ENCODE results near the gene SMARCD3. TPM values are rescaled to one million over a fixed set of nuclear protein-coding genes. Genes with fewer than 3 reads are reported as not detected.

The SMARCD3 gene
- total RNA-seq, 1 experiment from 2014 or later, result 27.8 TPM

DNA sequence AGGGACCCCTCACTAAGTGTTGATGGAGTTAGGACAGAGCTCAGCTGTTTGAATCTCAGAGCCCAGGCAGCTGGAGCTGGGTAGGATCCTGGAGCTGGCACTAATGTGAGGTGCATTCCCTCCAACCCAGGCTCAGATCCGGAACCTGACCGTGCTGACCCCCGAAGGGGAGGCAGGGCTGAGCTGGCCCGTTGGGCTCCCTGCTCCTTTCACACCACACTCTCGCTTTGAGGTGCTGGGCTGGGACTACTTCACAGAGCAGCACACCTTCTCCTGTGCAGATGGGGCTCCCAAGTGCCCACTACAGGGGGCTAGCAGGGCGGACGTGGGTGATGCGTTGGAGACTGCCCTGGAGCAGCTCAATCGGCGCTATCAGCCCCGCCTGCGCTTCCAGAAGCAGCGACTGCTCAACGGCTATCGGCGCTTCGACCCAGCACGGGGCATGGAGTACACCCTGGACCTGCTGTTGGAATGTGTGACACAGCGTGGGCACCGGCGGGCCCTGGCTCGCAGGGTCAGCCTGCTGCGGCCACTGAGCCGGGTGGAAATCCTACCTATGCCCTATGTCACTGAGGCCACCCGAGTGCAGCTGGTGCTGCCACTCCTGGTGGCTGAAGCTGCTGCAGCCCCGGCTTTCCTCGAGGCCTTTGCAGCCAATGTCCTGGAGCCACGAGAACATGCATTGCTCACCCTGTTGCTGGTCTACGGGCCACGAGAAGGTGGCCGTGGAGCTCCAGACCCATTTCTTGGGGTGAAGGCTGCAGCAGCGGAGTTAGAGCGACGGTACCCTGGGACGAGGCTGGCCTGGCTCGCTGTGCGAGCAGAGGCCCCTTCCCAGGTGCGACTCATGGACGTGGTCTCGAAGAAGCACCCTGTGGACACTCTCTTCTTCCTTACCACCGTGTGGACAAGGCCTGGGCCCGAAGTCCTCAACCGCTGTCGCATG is 11.0 kb downstream of the SMARCD3 start:
- Histone ChIP-seq H3K27ac (ENCODE audit: low read length) (no peak overlapping the region), H3K27me3 (ENCODE audit: control insufficient read depth, insufficient read depth, low read length) (no peaks in the 10 kb centered on the region), H3K4me3 (ENCODE audit: low read depth in 2 of 2, low read length in 2 of 2) (no peak overlapping the region), H3K36me3 (ENCODE audit: control insufficient read depth, insufficient read depth, low read length) (no peaks in the 10 kb centered on the region; the same call in none of the 2 replicates), H3K4me1 (ENCODE audit: control insufficient read depth, insufficient read depth, low read length) (peaks cover 9% of the 10 kb centered on the region), H3K9me3 (ENCODE audit: control insufficient read depth, insufficient read depth, low read depth, low read length) (no peaks in the 10 kb centered on the region)
- in situ Hi-C loops (cut with HindIII; ENCODE audit: low pct_unique_long_range_greater_than_20kb, low sequenced_read_pairs), result no loop called here
- intact Hi-C loops (cut with micrococcal nuclease; ENCODE audit: unreplicated experiment), result no loop called here
- BruUV-seq (replicated peaks), result no TSS peak
- ChIA-PET CTCF (no interaction called here), POLR2A (interaction anchor here (0.5 kb wide), 1 partner anchor 324 kb away, joined by 9 read pairs; no protein-coding TSS in a partner anchor)
- no peak for ATAC-seq
- TF ChIP-seq POLR2AphosphoS5 (IDR thresholded peaks at IDR 0.05; ENCODE audit: low read depth, low read length) (no peak), TCF7L2 (IDR thresholded peaks at IDR 0.05; ENCODE audit: low read depth, low read length) (no peak), SIN3A (IDR thresholded peaks at IDR 0.05; ENCODE audit: borderline replicate concordance, insufficient read depth, low read depth, low read length) (no peak)
- TF ChIP-seq, protein P1, sequence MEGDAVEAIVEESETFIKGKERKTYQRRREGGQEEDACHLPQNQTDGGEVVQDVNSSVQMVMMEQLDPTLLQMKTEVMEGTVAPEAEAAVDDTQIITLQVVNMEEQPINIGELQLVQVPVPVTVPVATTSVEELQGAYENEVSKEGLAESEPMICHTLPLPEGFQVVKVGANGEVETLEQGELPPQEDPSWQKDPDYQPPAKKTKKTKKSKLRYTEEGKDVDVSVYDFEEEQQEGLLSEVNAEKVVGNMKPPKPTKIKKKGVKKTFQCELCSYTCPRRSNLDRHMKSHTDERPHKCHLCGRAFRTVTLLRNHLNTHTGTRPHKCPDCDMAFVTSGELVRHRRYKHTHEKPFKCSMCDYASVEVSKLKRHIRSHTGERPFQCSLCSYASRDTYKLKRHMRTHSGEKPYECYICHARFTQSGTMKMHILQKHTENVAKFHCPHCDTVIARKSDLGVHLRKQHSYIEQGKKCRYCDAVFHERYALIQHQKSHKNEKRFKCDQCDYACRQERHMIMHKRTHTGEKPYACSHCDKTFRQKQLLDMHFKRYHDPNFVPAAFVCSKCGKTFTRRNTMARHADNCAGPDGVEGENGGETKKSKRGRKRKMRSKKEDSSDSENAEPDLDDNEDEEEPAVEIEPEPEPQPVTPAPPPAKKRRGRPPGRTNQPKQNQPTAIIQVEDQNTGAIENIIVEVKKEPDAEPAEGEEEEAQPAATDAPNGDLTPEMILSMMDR (IDR thresholded peaks at IDR 0.05), result no peak
- TF ChIP-seq, protein P2, sequence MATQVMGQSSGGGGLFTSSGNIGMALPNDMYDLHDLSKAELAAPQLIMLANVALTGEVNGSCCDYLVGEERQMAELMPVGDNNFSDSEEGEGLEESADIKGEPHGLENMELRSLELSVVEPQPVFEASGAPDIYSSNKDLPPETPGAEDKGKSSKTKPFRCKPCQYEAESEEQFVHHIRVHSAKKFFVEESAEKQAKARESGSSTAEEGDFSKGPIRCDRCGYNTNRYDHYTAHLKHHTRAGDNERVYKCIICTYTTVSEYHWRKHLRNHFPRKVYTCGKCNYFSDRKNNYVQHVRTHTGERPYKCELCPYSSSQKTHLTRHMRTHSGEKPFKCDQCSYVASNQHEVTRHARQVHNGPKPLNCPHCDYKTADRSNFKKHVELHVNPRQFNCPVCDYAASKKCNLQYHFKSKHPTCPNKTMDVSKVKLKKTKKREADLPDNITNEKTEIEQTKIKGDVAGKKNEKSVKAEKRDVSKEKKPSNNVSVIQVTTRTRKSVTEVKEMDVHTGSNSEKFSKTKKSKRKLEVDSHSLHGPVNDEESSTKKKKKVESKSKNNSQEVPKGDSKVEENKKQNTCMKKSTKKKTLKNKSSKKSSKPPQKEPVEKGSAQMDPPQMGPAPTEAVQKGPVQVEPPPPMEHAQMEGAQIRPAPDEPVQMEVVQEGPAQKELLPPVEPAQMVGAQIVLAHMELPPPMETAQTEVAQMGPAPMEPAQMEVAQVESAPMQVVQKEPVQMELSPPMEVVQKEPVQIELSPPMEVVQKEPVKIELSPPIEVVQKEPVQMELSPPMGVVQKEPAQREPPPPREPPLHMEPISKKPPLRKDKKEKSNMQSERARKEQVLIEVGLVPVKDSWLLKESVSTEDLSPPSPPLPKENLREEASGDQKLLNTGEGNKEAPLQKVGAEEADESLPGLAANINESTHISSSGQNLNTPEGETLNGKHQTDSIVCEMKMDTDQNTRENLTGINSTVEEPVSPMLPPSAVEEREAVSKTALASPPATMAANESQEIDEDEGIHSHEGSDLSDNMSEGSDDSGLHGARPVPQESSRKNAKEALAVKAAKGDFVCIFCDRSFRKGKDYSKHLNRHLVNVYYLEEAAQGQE (IDR thresholded peaks at IDR 0.05; ENCODE audit: insufficient read depth in 1 of 2, low read depth in 2 of 2, low read length in 1 of 2), result no peak
- DNase-seq (ENCODE audit: low read depth, low spot score), result no peak

DNA sequence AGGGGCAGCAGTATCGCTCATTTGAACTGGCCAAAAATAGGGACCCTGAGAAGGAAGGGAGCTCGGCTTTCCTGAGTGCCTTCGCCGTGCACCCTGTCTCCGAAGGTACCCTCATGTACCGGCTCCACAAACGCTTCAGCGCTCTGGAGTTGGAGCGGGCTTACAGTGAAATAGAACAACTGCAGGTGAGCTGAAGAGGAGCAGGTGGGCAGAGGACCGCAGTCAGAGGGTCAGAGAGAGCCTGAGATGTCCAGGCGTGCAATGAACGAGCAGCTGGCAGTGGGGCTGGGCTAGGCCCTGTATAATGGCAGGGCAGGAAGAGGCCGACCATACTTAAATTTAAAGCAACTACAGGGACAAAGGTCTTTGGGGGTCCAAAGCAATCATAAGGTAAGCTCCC is 12.1 kb downstream of the SMARCD3 start:
- H3K36me3 ChIP-seq (ENCODE audit: control insufficient read depth, insufficient read depth, low read length), result no peaks in the 10 kb centered on the region; the same call in none of the 2 replicates
- in situ Hi-C loops (cut with HindIII; ENCODE audit: low pct_unique_long_range_greater_than_20kb, low sequenced_read_pairs) (no loop called here), intact Hi-C loops (cut with micrococcal nuclease; ENCODE audit: unreplicated experiment) (no loop called here)
- no TSS peak for BruUV-seq (replicated peaks)
- H3K4me3 ChIP-seq (ENCODE audit: low read depth in 2 of 2, low read length in 2 of 2), result no peak overlapping the region
- H3K4me1 ChIP-seq (ENCODE audit: control insufficient read depth, insufficient read depth, low read length), result peaks cover 12% of the 10 kb centered on the region
- no peak for DNase-seq (ENCODE audit: low read depth, low spot score)
- TF ChIP-seq, protein P1 (IDR thresholded peaks at IDR 0.05), result no peak
- TF ChIP-seq SIN3A (IDR thresholded peaks at IDR 0.05; ENCODE audit: borderline replicate concordance, insufficient read depth, low read depth, low read length) (no peak), POLR2AphosphoS5 (IDR thresholded peaks at IDR 0.05; ENCODE audit: low read depth, low read length) (no peak), TCF7L2 (IDR thresholded peaks at IDR 0.05; ENCODE audit: low read depth, low read length) (no peak)
- TF ChIP-seq, protein P2 (IDR thresholded peaks at IDR 0.05; ENCODE audit: insufficient read depth in 1 of 2, low read depth in 2 of 2, low read length in 1 of 2), result no peak
- H3K27ac ChIP-seq (ENCODE audit: low read length), result no peak overlapping the region
- H3K9me3 ChIP-seq (ENCODE audit: control insufficient read depth, insufficient read depth, low read depth, low read length), result no peaks in the 10 kb centered on the region
- H3K27me3 ChIP-seq (ENCODE audit: control insufficient read depth, insufficient read depth, low read length), result no peaks in the 10 kb centered on the region
- ATAC-seq, result no peak
- ChIA-PET CTCF (interaction anchor here (0.6 kb wide), 2 partner anchors 78 to 536 kb away, joined by 3 to 6 read pairs; no protein-coding TSS in a partner anchor), POLR2A (no interaction called here)

All from Panc1 (cell line).